22Rv1 (cell line): ENCODE results near the gene GALNTL6.

Experiments
- CTCF ChIP-seq: fragments of 450-650 bp; IDR thresholded peaks from 2 replicates; pipeline ENCODE4 v1.5.1; 2017; ENCODE audit warnings: mild to moderate bottlenecking
- ZFX ChIP-seq: fragments of 450-650 bp; IDR thresholded peaks from 2 replicates; pipeline ENCODE4 v1.6.1; 2017; ENCODE audit warnings: antibody characterized with exemption, borderline replicate concordance

GRCh38 chr4:173013232-173013930, 1200.2 kb downstream of the GALNTL6 start:
- TF ChIP-seq CTCF (peak; percentile 52), ZFX (no peak)
